Osteoblast (primary cell): ENCODE measurements around the gene MYO18B. TPM values are rescaled to one million over a fixed set of nuclear protein-coding genes. Genes with fewer than 3 reads are reported as not detected.

Experiments
- DNase-seq: peaks from one replicate; pipeline ENCODE4 v3.0.0; 2011; ENCODE audit warnings: low spot score, mixed read lengths; ENCODE audit not compliant: insufficient read length; ENCODE audit errors: missing footprints
- H2AFZ ChIP-seq: 2 replicates; pipeline ENCODE4 v1.6.0; 2011; ENCODE audit warnings: mild to moderate bottlenecking, low read length
- H3K27ac ChIP-seq: 2 replicates; pipeline ENCODE4 v1.5.1; 2011; ENCODE audit warnings: mild to moderate bottlenecking, low read depth, low read length, moderate library complexity
- H3K27me3 ChIP-seq: 2 replicates; pipeline ENCODE4 v1.6.0; 2012; ENCODE audit warnings: mild to moderate bottlenecking, control low read depth, inconsistent platforms, low read length, moderate library complexity; ENCODE audit not compliant: insufficient read depth
- H3K36me3 ChIP-seq: 2 replicates; pipeline ENCODE4 v1.5.1; 2011; ENCODE audit warnings: mild to moderate bottlenecking, low read length, control low read depth, moderate library complexity; ENCODE audit not compliant: insufficient read depth
- H3K4me1 ChIP-seq: 2 replicates; pipeline ENCODE4 v1.5.1; 2011; ENCODE audit warnings: mild to moderate bottlenecking, low read length, control low read depth, moderate library complexity; ENCODE audit not compliant: insufficient read depth
- H3K4me2 ChIP-seq: 2 replicates; pipeline ENCODE4 v1.6.0; 2011; ENCODE audit warnings: mild to moderate bottlenecking, low read length; ENCODE audit not compliant: insufficient read depth
- H3K4me3 ChIP-seq: fragments of 200-600 bp; sonication (generic); 3 replicates; pipeline ENCODE4 v1.5.1; 2012; ENCODE audit warnings: mild to moderate bottlenecking, low read length, inconsistent platforms; ENCODE audit not compliant: insufficient read depth
- H3K79me2 ChIP-seq: 2 replicates; pipeline ENCODE4 v1.6.0; 2012; ENCODE audit warnings: mild to moderate bottlenecking, low read length, control low read depth, inconsistent platforms; ENCODE audit not compliant: insufficient read depth
- H3K9me3 ChIP-seq: 2 replicates; pipeline ENCODE4 v1.5.1; 2011; ENCODE audit warnings: low read depth, low read length, control low read depth
- H4K20me1 ChIP-seq: 2 replicates; pipeline ENCODE4 v1.6.0; 2012; ENCODE audit warnings: mild to moderate bottlenecking, low read length, control low read depth; ENCODE audit not compliant: insufficient read depth
- CTCF ChIP-seq: IDR thresholded peaks from 2 replicates; pipeline ENCODE4 v1.5.1; 2011; ENCODE audit warnings: mild to moderate bottlenecking, low read depth, low read length, moderate library complexity; ENCODE audit errors: extremely low read depth
- total RNA-seq: library from RNA; depleted of rRNA; stranded (reverse); fragments of >200 nt; gene quantifications from 2 replicates; pipeline ENCODE4 v1.2.3, GENCODE V29; 2012

The MYO18B gene
- total RNA-seq, 1 donor: under 0.01 TPM

GRCh38 chr22:26065847-26066246 is 323.9 kb downstream of the MYO18B start:
- Histone ChIP-seq H3K4me3 (no peak overlapping the region), H2AFZ (no peak overlapping the region), H3K79me2 (no peaks in the 10 kb centered on the region), H3K4me2 (no peak overlapping the region), H4K20me1 (no peaks in the 10 kb centered on the region), H3K36me3 (no peaks in the 10 kb centered on the region), H3K9me3 (no peaks in the 10 kb centered on the region), H3K27ac (no peak overlapping the region), H3K4me1 (no peaks in the 10 kb centered on the region), H3K27me3 (no peaks in the 10 kb centered on the region)
- TF ChIP-seq CTCF: no peak
- no peak for DNase-seq

DNA sequence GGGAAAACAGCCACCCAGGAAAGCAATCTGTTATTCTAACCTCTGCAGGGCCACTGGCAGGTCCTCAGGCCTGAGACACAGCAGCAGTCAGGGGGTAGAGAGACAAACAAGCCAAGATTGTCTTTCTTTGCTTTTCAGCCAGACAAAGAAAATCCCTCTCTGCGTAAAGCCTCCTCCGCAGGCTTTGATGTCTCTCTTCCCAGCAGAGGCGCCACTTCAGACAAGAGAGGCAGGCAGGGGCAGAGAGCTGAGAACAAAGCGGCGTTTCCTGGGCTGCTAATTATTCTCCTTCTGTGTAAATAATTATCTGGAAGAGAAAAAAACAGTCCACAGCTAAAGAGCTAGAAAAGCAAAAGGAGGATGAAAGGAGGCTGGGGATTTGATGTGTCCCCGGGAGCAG is 324.5 kb downstream of the MYO18B start:
- Histone ChIP-seq H3K4me2 (no peak overlapping the region), H3K9me3 (no peaks in the 10 kb centered on the region), H3K79me2 (no peaks in the 10 kb centered on the region), H4K20me1 (no peaks in the 10 kb centered on the region), H3K27me3 (no peaks in the 10 kb centered on the region), H3K4me3 (no peak overlapping the region), H2AFZ (no peak overlapping the region), H3K4me1 (no peaks in the 10 kb centered on the region), H3K27ac (no peak overlapping the region), H3K36me3 (no peaks in the 10 kb centered on the region)
- no peak for TF ChIP-seq CTCF
- no peak for DNase-seq

- Histone ChIP-seq H2AFZ (no peak overlapping the region), H3K4me1 (no peaks in the 10 kb centered on the region), H3K36me3 (no peaks in the 10 kb centered on the region), H3K4me2 (no peak overlapping the region), H3K4me3 (no peak overlapping the region), H3K9me3 (no peaks in the 10 kb centered on the region), H3K27me3 (no peaks in the 10 kb centered on the region), H4K20me1 (no peaks in the 10 kb centered on the region), H3K79me2 (no peaks in the 10 kb centered on the region), H3K27ac (no peak overlapping the region)
- DNase-seq: no peak
- TF ChIP-seq CTCF: no peak
Measured at GRCh38 chr22:26068571-26068970, 326.6 kb downstream of the MYO18B start.

DNA sequence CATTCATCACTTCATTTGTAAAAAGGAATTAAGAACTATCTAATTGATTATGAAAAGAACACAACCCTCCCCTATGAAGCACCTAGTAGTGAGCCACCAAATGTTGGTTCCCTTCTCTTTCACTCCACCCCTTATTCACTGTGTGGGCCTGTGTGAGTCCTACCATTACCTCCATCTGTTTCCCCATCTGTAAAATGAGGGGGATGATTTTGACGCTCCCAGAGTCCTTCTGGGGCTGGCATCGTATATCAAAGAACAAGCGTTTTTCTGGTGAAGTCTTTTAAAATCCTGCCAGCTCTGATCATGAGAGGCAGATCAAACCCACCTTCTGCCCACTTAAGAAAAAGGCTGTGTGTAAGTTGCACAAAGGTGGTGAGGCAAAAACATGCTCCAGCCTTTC is 330.6 kb downstream of the MYO18B start:
- Histone ChIP-seq H3K9me3 (no peaks in the 10 kb centered on the region), H3K4me2 (no peak overlapping the region), H4K20me1 (no peaks in the 10 kb centered on the region), H3K4me1 (no peaks in the 10 kb centered on the region), H3K79me2 (no peaks in the 10 kb centered on the region), H2AFZ (no peak overlapping the region), H3K27ac (no peak overlapping the region), H3K27me3 (no peaks in the 10 kb centered on the region), H3K36me3 (no peaks in the 10 kb centered on the region), H3K4me3 (no peak overlapping the region)
- DNase-seq: no peak
- no peak for TF ChIP-seq CTCF
